Stimulated activated CD4-positive, alpha-beta T cell treated with anti-CD3 and anti-CD28 coated beads, TNF-alpha, amount 100 ng/mL, for 24 hours (primary cell): ENCODE measurements around the gene MYL3.

Experiments
- DNase-seq, 3 experiments: peaks; one replicate each; pipeline ENCODE4 v3.0.0-alpha.2; 2020; ENCODE audit warnings: low read depth in 3 of 3

Gene MYL3

GRCh38 chr3:46899151-46900006 is 36.1 kb upstream of the MYL3 start:
- DNase-seq = no peak

- DNase-seq = no peak
Measured at GRCh38 chr3:46898321-46899150, 35.3 kb upstream of the MYL3 start.

- DNase-seq = no peak
Measured at GRCh38 chr3:46897829-46898320, 34.6 kb upstream of the MYL3 start.

GRCh38 chr3:46897031-46897430 is 33.8 kb upstream of the MYL3 start:
- no peak for DNase-seq

- no peak for DNase-seq
Measured at GRCh38 chr3:46896386-46896785, 33.1 kb upstream of the MYL3 start.

- DNase-seq = no peak
Measured at GRCh38 chr3:46895761-46896160, 32.5 kb upstream of the MYL3 start.

GRCh38 chr3:46895204-46895660 is 32.0 kb upstream of the MYL3 start:
- DNase-seq = peak; percentile 51 to 75 (median 62)

GRCh38 chr3:46894256-46894655 is 31.0 kb upstream of the MYL3 start:
- DNase-seq = no peak

- no peak for DNase-seq
Measured at GRCh38 chr3:46893763-46894162, 30.5 kb upstream of the MYL3 start.

GRCh38 chr3:46893146-46893748 is 30.0 kb upstream of the MYL3 start:
- no peak for DNase-seq

- DNase-seq = no peak
Measured at GRCh38 chr3:46892285-46893145, 29.3 kb upstream of the MYL3 start.

GRCh38 chr3:46891132-46891531 is 27.9 kb upstream of the MYL3 start:
- DNase-seq = no peak

- DNase-seq = no peak
Measured at GRCh38 chr3:46890132-46890531, 26.9 kb upstream of the MYL3 start.

- no peak for DNase-seq
Measured at GRCh38 chr3:46889381-46890110, 26.3 kb upstream of the MYL3 start.

- DNase-seq = no peak
Measured at GRCh38 chr3:46888705-46889104, 25.5 kb upstream of the MYL3 start.

- DNase-seq = no peak
Measured at GRCh38 chr3:46887980-46888494, 24.8 kb upstream of the MYL3 start.

- no peak for DNase-seq
Measured at GRCh38 chr3:46885612-46886011, 22.4 kb upstream of the MYL3 start.

- DNase-seq = no peak
Measured at GRCh38 chr3:46884929-46885328, 21.7 kb upstream of the MYL3 start.

- no peak for DNase-seq
Measured at GRCh38 chr3:46884427-46884826, 21.2 kb upstream of the MYL3 start.

GRCh38 chr3:46883830-46884185 is 20.6 kb upstream of the MYL3 start:
- no peak for DNase-seq
